IMR-90 (cell line): ENCODE results near the gene EPN2. TPM values are rescaled to one million over a fixed set of nuclear protein-coding genes. Genes with fewer than 3 reads are reported as not detected.

Experiments
- ATAC-seq: fragments of 200-7000 bp; cut with Tn5 transposase; 2 replicates; pipeline ENCODE4 v1.9.1; 2020; ENCODE audit warnings: low read depth, mild to moderate bottlenecking, moderate library complexity
- BruUV-seq: library from RNA; stranded (reverse); fragments of 400-500 nt; replicated peaks from 2 replicates; lab custom pipeline; 2021; lab: Mats Ljungman, UMichigan
- CTCF ChIA-PET: fragments of 300-600 bp; formaldehyde crosslinking; extraction: SDS; loops from one replicate; lab custom pipeline; 2021; ENCODE audit warnings: antibody characterized with exemption; lab: Yijun Ruan, JAX
- POLR2A ChIA-PET: fragments of 300-600 bp; sonication (Branson Sonifier 250); formaldehyde crosslinking; loops from one replicate; lab custom pipeline; 2022; ENCODE audit warnings: antibody characterized with exemption; ENCODE audit not compliant: unreplicated experiment; lab: Charles Lee
- DNase-seq: peaks from one replicate; pipeline ENCODE4 v3.0.0; 2013
- H2AFZ ChIP-seq: replicated peaks from 2 replicates; pipeline ENCODE3; 2013; ENCODE audit warnings: low read length, mild to moderate bottlenecking; ENCODE audit not compliant: poor library complexity
- H2AK5ac ChIP-seq: 2 replicates; pipeline ENCODE4 v1.6.1; 2013; ENCODE audit warnings: low read depth, low read length, inconsistent platforms
- H2AK9ac ChIP-seq: replicated peaks from 2 replicates; pipeline ENCODE3; 2013; ENCODE audit warnings: mild to moderate bottlenecking, low read depth, low read length, moderate library complexity; ENCODE audit not compliant: poor library complexity
- H2BK120ac ChIP-seq: 2 replicates; pipeline ENCODE4 v1.6.1; 2013; ENCODE audit warnings: low read depth, low read length, inconsistent platforms
- H2BK15ac ChIP-seq: 3 replicates; pipeline ENCODE4 v1.6.1; 2013; ENCODE audit warnings: low read depth, low read length, inconsistent platforms
- H2BK20ac ChIP-seq: 2 replicates; pipeline ENCODE4 v1.6.1; 2013; ENCODE audit warnings: low read depth, mild to moderate bottlenecking, inconsistent platforms, low read length, moderate library complexity
- H2BK5ac ChIP-seq: 2 replicates; pipeline ENCODE4 v1.6.1; 2013; ENCODE audit warnings: mild to moderate bottlenecking, low read depth, low read length, inconsistent platforms; ENCODE audit not compliant: poor library complexity, severe bottlenecking
- H3K14ac ChIP-seq: replicated peaks from 2 replicates; pipeline ENCODE4 v1.6.1; 2013; ENCODE audit warnings: low read depth, low read length, inconsistent platforms
- H3K18ac ChIP-seq: 2 replicates; pipeline ENCODE4 v1.6.1; 2013; ENCODE audit warnings: low read depth, low read length, control low read depth
- H3K23ac ChIP-seq: 2 replicates; pipeline ENCODE4 v1.6.1; 2013; ENCODE audit warnings: low read depth, low read length, inconsistent platforms
- H3K27ac ChIP-seq: 2 replicates; pipeline ENCODE4 v1.5.1; 2013; ENCODE audit warnings: mild to moderate bottlenecking, control low read depth, low read length; ENCODE audit not compliant: insufficient read depth
- H3K27me3 ChIP-seq: 2 replicates; pipeline ENCODE4 v1.6.1; 2013; ENCODE audit warnings: low read length; ENCODE audit not compliant: control insufficient read depth, insufficient read depth
- H3K36me3 ChIP-seq: 2 replicates; pipeline ENCODE4 v1.6.1; 2013; ENCODE audit warnings: low read length, mixed read lengths; ENCODE audit not compliant: control insufficient read depth, insufficient read depth
- H3K4ac ChIP-seq: 2 replicates; pipeline ENCODE4 v1.6.1; 2013; ENCODE audit warnings: low read depth, low read length, inconsistent platforms
- H3K4me1 ChIP-seq: 2 replicates; pipeline ENCODE4 v1.6.1; 2013; ENCODE audit warnings: low read length, mixed read lengths; ENCODE audit not compliant: control insufficient read depth, insufficient read depth
- H3K4me2 ChIP-seq: 2 replicates; pipeline ENCODE4 v1.6.1; 2013; ENCODE audit warnings: low read depth, mild to moderate bottlenecking, control low read depth, low read length, moderate library complexity
- H3K4me3 ChIP-seq: 2 replicates; pipeline ENCODE4 v1.5.1; 2013; ENCODE audit warnings: low read depth, mild to moderate bottlenecking, control low read depth, low read length, moderate library complexity; ENCODE audit not compliant: insufficient read depth
- H3K56ac ChIP-seq: 2 replicates; pipeline ENCODE4 v1.6.1; 2013; ENCODE audit warnings: low read length, inconsistent platforms; ENCODE audit not compliant: insufficient read depth; ENCODE audit errors: extremely low read depth
- H3K79me1 ChIP-seq, 2 experiments: 2 replicates each; pipeline ENCODE4 v1.6.1; 2013; ENCODE audit warnings: low read length in 2 of 2, inconsistent platforms in 1 of 2, low read depth in 1 of 2
- H3K9ac ChIP-seq: 2 replicates; pipeline ENCODE4 v1.6.1; 2013; ENCODE audit warnings: low read depth, low read length, control low read depth
- H3K9me1 ChIP-seq: 2 replicates; pipeline ENCODE4 v1.6.1; 2013; ENCODE audit warnings: low read length, inconsistent platforms; ENCODE audit not compliant: insufficient read depth
- H3K9me3 ChIP-seq: 2 replicates; pipeline ENCODE4 v1.6.1; 2013; ENCODE audit warnings: low read length; ENCODE audit not compliant: control insufficient read depth, insufficient read depth
- H4K20me1 ChIP-seq: 2 replicates; pipeline ENCODE4 v1.6.1; 2013; ENCODE audit warnings: low read length, inconsistent platforms; ENCODE audit not compliant: insufficient read depth
- H4K5ac ChIP-seq: 2 replicates; pipeline ENCODE4 v1.6.1; 2013; ENCODE audit warnings: mild to moderate bottlenecking, low read depth, low read length, control low read depth
- H4K8ac ChIP-seq, 2 experiments: 2 replicates each; pipeline ENCODE4 v1.6.1; 2013; ENCODE audit warnings: low read depth in 2 of 2, low read length in 2 of 2, control low read depth in 1 of 2, inconsistent platforms in 1 of 2
- H4K91ac ChIP-seq: 2 replicates; pipeline ENCODE4 v1.6.1; 2013; ENCODE audit warnings: low read depth, low read length, inconsistent platforms; ENCODE audit not compliant: insufficient read depth
- BHLHE40 ChIP-seq: fragments of 150-350 bp; IDR thresholded peaks from 2 replicates; pipeline ENCODE4 v1.6.1; 2016; ENCODE audit warnings: mild to moderate bottlenecking, low read depth, low read length
- CEBPB ChIP-seq: IDR thresholded peaks from 2 replicates; pipeline ENCODE4 v1.6.1; 2012; ENCODE audit warnings: low read depth, low read length, improper control_type of control experiment
- CHD1 ChIP-seq: IDR thresholded peaks from 2 replicates; pipeline ENCODE4 v1.6.1; 2012; ENCODE audit warnings: low read depth, low read length, improper control_type of control experiment
- CTCF ChIP-seq: conservative IDR thresholded peaks from 2 replicates; pipeline ENCODE4 v1.5.1; 2012; ENCODE audit warnings: mild to moderate bottlenecking, low read depth, low read length, improper control_type of control experiment
- ELK1 ChIP-seq: fragments of 150-350 bp; IDR thresholded peaks from 2 replicates; pipeline ENCODE4 v1.6.1; 2016; ENCODE audit warnings: low read depth, mild to moderate bottlenecking, low read length, moderate library complexity, borderline replicate concordance
- FOS ChIP-seq: fragments of 150-350 bp; IDR thresholded peaks from 2 replicates; pipeline ENCODE4 v1.6.1; 2016; ENCODE audit warnings: low read depth, low read length
- MAFK ChIP-seq: IDR thresholded peaks from 2 replicates; pipeline ENCODE4 v1.6.1; 2012; ENCODE audit warnings: low read depth, low read length, improper control_type of control experiment
- MAZ ChIP-seq: IDR thresholded peaks from 2 replicates; pipeline ENCODE4 v1.6.1; 2012; ENCODE audit warnings: low read depth, mild to moderate bottlenecking, low read length, improper control_type of control experiment, moderate library complexity, borderline replicate concordance
- MXI1 ChIP-seq: IDR thresholded peaks from 2 replicates; pipeline ENCODE4 v1.6.1; 2012; ENCODE audit warnings: low read depth, mild to moderate bottlenecking, low read length, moderate library complexity, borderline replicate concordance
- NFE2L2 ChIP-seq: fragments of 150-350 bp; IDR thresholded peaks from 2 replicates; pipeline ENCODE4 v1.6.1; 2016; ENCODE audit warnings: low read depth, mild to moderate bottlenecking, low read length
- POLR2A ChIP-seq: IDR thresholded peaks from 2 replicates; pipeline ENCODE4 v1.6.1; 2012; ENCODE audit warnings: mild to moderate bottlenecking, low read depth, low read length
- RAD21 ChIP-seq: IDR thresholded peaks from 2 replicates; pipeline ENCODE4 v1.6.1; 2012; ENCODE audit warnings: low read length, improper control_type of control experiment
- RCOR1 ChIP-seq: IDR thresholded peaks from 2 replicates; pipeline ENCODE4 v1.6.1; 2012; ENCODE audit warnings: mild to moderate bottlenecking, low read length, improper control_type of control experiment; ENCODE audit not compliant: insufficient replicate concordance
- RFX5 ChIP-seq: IDR thresholded peaks from 2 replicates; pipeline ENCODE4 v1.8.0; 2012; ENCODE audit warnings: low read depth, mild to moderate bottlenecking, low read length, moderate library complexity
- SMC3 ChIP-seq: fragments of 150-350 bp; IDR thresholded peaks from 2 replicates; pipeline ENCODE4 v1.6.1; 2016; ENCODE audit warnings: low read depth, mild to moderate bottlenecking, antibody characterized with exemption, low read length, moderate library complexity
- WGBS, 2 experiments: methylation state at CpG; one replicate each; pipeline versions ENCODE4 v1.1.5 to v1.1.7; 2013; ENCODE audit warnings: missing lambda C conversion rate in 2 of 2; ENCODE audit not compliant: insufficient read length in 1 of 2; ENCODE audit errors: extremely low coverage in 2 of 2; 5-methylcytosine and 5-hydroxymethylcytosine counted together
- dilution Hi-C: fragments of 300-500 bp; cut with HindIII; formaldehyde crosslinking; loops from one replicate; pipeline ENCODE4 v1.14.3; 2018; ENCODE audit warnings: low sequenced_read_pairs; ENCODE audit not compliant: unreplicated experiment
- in situ Hi-C: fragments of 300-500 bp; cut with MboI; formaldehyde crosslinking; loops from 3 replicates; pipeline ENCODE4 v1.14.3; 2019; ENCODE audit warnings: low sequenced_read_pairs, inconsistent platforms, mixed read lengths
- intact Hi-C: fragments of 100-400 bp; cut with micrococcal nuclease; formaldehyde crosslinking; loops from 2 replicates; pipeline ENCODE4 v1.10.0; 2022
- polyA plus RNA-seq, 3 experiments: library from polyadenylated mRNA; depleted of rRNA; stranded (reverse); fragments of >200 nt; gene quantifications; 2 replicates each; pipeline ENCODE4 v1.2.3, GENCODE V29; 2012; ENCODE audit warnings: low replicate concordance in 1 of 3
- total RNA-seq: library from RNA; depleted of rRNA; stranded (reverse); fragments of >200 nt; gene quantifications from 2 replicates; pipeline ENCODE4 v1.2.3, GENCODE V29; 2012
- TF ChIP-seq, protein P1 (sequence below): fragments of 150-350 bp; IDR thresholded peaks from 2 replicates; pipeline ENCODE4 v1.6.1; 2017; ENCODE audit warnings: mild to moderate bottlenecking, antibody characterized with exemption, low read length, low read depth

Gene EPN2
- total and polyA plus RNA-seq, 2 of the 4 experiments (the other 2 are of a cell fraction) = 14.9 to 25.3 TPM

DNA sequence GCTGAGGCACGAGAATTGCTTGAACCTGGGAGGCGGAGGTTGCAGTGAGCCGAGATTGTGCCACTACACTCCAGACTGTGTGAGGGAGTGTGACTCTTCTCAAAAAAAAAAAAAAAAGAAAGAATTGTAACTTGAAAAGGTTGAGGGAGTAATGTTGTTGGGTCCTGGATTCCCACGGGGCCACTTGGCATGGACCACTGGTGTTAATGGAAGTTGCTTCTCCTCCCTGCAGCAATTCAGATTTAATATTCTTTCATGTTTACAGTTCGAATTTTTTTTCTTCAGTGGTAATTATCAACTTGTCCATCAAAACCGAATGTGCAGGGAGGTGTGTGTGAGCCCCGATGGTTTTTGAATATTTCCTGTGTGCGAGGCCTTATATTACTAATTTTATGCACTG, 7.2 kb downstream of the EPN2 start:
- Histone ChIP-seq H2AFZ (no peak overlapping the region), H2BK5ac (no peak overlapping the region), H3K27ac (no peak overlapping the region), H3K4me1 (peaks cover 12% of the 10 kb centered on the region), H3K36me3 (peaks cover 3% of the 10 kb centered on the region), H3K9me3 (no peaks in the 10 kb centered on the region), H3K23ac (no peak overlapping the region), H4K91ac (no peak overlapping the region), H3K14ac (no peak overlapping the region), H3K18ac (no peak overlapping the region), H2BK120ac (no peak overlapping the region), H3K27me3 (no peaks in the 10 kb centered on the region), H3K4me3 (no peak overlapping the region), H4K20me1 (peaks cover 74% of the 10 kb centered on the region), H3K4ac (no peak overlapping the region), H2AK5ac (no peak overlapping the region), H3K4me2 (no peak overlapping the region), H3K56ac (no peak overlapping the region), H2AK9ac (no peak overlapping the region), H4K5ac (no peak overlapping the region), H2BK15ac (no peak overlapping the region), H3K79me1 (peaks cover 27 to 84% of the 10 kb centered on the region in 2 experiments), H4K8ac (no peak overlapping the region), H2BK20ac (no peak overlapping the region), H3K9ac (no peak overlapping the region), H3K9me1 (peaks cover 37% of the 10 kb centered on the region)
- ATAC-seq (no peak), DNase-seq (no peak)
- TF ChIP-seq BHLHE40 (no peak), SMC3 (no peak), ELK1 (no peak), MAZ (no peak), RFX5 (no peak), CEBPB (no peak), NFE2L2 (no peak), FOS (no peak), MXI1 (no peak), CTCF (no peak), RAD21 (no peak), POLR2A (no peak), MAFK (no peak), CHD1 (no peak), RCOR1 (no peak)
- TF ChIP-seq, protein P1, sequence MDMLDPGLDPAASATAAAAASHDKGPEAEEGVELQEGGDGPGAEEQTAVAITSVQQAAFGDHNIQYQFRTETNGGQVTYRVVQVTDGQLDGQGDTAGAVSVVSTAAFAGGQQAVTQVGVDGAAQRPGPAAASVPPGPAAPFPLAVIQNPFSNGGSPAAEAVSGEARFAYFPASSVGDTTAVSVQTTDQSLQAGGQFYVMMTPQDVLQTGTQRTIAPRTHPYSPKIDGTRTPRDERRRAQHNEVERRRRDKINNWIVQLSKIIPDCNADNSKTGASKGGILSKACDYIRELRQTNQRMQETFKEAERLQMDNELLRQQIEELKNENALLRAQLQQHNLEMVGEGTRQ = no peak
- intact Hi-C loops (no loop called here), in situ Hi-C loops (no loop called here), dilution Hi-C loops (no loop called here)
- ChIA-PET CTCF (no interaction called here), POLR2A (no interaction called here)
- no TSS peak for BruUV-seq
- WGBS, 2 experiments = 100% methylated on average over 1 of the region's 8 CpGs; no CpG with 5 or more reads in 1 of the 2 experiments
